Activated naive CD4-positive, alpha-beta T cell treated with Interleukin-2 at 50 U/mL for 16 hours (primary cell): Measurements from ENCODE around the gene PSMD6.

Experiments used
- DNase-seq: peaks from one replicate; pipeline ENCODE4 v3.0.0-alpha.2; 2020

The PSMD6 gene

DNA sequence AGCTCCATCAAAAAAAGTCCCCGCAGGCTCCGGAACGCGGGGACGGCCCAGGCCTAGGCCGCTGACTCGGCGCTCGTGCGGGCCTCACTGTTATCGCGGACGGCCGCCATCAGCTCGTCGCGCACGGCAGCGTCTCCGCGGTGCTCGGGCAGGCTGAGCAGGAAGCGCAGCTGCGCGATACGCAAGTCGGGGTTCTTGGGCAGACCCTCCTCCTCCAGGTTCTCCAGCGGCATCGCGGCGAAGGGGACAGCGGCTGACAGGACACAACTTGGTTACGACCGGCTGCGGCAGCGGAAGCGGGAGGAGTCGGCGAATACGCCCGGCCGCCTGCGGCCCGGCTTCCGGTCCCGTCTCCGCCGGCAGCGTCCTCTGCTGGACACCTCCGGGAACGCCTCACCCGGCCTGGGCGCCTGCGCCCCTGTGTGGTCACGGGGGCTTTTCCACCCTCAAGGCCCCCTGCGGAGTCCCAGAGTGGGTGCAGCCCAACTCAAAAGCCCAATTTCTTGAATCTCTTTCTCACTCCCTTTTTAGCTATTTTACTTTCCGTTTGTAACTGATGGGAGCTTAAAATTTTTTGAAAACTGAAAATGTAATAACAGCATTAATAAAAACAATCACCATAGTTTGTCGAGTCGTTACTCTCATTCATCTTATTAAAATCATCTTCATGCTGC, at the start of gene PSMD6:
Gene PSMD6, minus strand, starts transcription at position 308 of the 674 bp plus-strand sequence. Its CDS starts 75 bp downstream, at position 233.
- DNase-seq: peak; percentile 95

GRCh38 chr3:64072126-64072525, 48.8 kb upstream of the PSMD6 start:
- no peak for DNase-seq

- DNase-seq: no peak
Observed at GRCh38 chr3:64070704-64071103, 47.4 kb upstream of the PSMD6 start.

- no peak for DNase-seq
Observed at GRCh38 chr3:64067506-64068346, 44.4 kb upstream of the PSMD6 start.

- no peak for DNase-seq
Observed at GRCh38 chr3:64064804-64065203, 41.5 kb upstream of the PSMD6 start.

GRCh38 chr3:64063983-64064438, 40.7 kb upstream of the PSMD6 start:
- no peak for DNase-seq

GRCh38 chr3:64063207-64063982, 40.1 kb upstream of the PSMD6 start:
- no peak for DNase-seq

GRCh38 chr3:64061628-64062027, 38.3 kb upstream of the PSMD6 start:
- DNase-seq: no peak

- DNase-seq: no peak
Observed at GRCh38 chr3:64059484-64060175, 36.3 kb upstream of the PSMD6 start.

GRCh38 chr3:64058566-64058965, 35.3 kb upstream of the PSMD6 start:
- DNase-seq: no peak

GRCh38 chr3:64057231-64057630, 33.9 kb upstream of the PSMD6 start:
- DNase-seq: no peak

DNA sequence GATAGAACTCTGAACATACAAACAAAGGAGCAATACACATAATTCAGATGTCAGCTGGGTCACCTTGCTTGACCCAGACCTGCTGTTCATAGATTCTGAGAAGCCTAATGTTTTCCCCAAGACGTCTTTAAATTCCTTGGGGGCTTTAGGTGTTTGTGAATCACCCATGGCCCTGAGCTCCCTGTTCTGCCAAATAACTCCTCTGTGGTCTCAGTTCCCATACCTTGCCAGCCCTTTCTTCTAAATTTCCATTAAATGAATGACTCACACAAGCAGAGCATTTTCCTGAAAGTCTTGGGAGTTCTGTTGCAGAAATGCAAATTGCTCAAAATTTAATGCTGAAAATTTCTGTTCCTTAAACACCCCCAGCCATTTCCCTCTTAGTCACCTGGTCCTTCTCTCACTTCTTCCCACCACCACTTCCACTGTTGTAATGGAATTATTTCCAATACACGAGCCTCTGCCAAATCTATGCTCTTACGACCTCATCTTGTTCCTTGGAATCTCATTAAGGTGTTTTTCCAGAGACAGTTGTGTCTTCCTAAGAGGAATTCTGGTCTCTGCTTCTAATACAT, 33.4 kb upstream of the PSMD6 start:
- DNase-seq: no peak

DNA sequence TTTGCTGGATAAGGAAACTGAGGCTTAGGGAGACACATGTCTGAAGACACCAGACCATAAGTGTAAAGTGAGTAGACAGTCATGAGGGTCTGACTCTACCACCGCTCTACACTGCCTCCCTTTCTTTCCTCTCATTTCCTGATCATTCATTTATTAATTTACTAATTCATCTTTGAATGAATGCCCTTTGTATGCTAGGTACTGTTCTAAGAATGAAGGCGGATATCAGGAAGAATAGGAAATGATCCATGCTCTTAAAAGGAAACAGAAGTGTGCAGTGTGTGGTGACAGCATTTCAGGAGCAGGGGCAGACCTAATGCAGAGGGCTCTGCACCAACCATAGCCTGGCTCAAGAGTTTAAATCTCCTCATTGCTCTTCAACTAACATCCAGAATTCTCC, 31.8 kb upstream of the PSMD6 start:
- no peak for DNase-seq

DNA sequence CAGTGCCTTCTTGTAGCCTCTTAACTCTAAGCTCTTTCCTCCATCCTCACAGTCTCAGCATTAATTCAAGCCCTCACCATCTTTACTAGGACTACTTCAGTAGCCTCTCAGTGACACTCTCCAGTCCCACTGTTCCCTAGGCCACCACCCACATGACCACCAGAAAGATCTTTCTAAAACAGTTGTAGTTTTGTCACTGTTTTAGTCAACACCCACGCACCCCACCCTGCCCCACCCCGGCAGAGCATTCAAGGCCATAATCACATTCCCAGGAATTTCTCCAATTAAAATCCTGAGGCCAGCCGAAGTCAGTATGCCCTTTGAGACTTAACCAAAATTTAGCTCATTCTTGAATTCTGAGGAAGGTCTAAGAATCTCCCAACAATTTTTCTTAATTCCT, 31.2 kb upstream of the PSMD6 start:
- no peak for DNase-seq

GRCh38 chr3:64053581-64053980, 30.3 kb upstream of the PSMD6 start:
- no peak for DNase-seq

GRCh38 chr3:64053117-64053516, 29.8 kb upstream of the PSMD6 start:
- no peak for DNase-seq

DNA sequence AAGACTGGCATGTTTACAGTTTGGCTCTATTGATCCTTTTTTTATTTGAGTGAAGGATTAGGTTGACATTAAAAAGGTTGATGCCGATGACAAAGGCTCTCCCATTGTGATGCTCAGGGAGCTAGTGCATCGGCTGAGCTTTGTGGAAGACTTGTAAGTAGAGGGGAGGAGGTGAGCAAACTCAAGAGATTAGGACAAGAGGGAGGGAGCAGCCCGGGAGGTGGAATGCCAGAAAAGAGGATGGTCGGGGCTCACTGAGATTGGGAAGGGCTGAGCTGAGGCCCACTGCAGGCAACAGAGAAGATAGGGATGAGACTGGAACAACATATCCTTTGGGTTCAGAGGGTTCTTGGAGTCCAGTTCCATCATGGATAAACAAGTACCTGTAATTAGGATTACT, 26.5 kb upstream of the PSMD6 start:
- DNase-seq: no peak

DNA sequence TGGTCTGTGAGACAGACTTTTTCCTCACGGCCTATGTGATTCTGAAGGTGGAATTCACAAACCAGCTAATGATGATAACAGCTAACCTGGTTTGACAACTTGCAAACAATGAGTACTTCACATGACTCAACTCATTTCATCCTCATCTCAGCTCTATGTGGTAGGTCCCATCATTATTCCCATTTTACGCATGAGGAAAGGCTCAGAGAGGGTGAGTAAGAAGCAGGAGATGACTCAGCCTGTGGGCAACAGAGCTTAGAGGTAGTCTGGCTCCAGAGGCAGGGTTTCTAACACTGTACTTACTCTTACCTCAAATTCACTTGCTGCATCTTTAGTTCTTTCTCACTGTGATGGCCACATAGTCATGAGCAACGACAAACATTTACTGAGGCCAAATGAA, 25.8 kb upstream of the PSMD6 start:
- no peak for DNase-seq

DNA sequence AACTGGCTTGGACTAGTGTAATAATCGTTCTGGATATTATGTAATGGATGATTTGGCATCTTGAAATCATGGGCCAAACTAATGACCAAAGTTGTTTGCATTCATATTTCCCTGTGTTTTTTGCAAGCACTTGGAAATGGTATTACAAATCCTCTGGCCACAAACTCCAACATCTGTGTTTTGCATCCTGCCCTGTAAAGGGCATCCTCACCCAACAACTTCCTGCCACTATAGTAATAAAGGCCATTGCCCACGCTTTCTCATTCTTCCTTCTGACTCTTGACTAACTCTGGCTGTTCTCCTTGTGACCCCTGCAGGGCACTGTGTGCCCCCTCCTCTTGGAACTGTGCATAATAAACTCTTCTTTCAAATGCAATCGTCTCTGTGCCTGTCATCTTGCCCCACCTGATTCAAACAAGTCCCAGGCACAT, 25.4 kb upstream of the PSMD6 start:
- DNase-seq: no peak

DNA sequence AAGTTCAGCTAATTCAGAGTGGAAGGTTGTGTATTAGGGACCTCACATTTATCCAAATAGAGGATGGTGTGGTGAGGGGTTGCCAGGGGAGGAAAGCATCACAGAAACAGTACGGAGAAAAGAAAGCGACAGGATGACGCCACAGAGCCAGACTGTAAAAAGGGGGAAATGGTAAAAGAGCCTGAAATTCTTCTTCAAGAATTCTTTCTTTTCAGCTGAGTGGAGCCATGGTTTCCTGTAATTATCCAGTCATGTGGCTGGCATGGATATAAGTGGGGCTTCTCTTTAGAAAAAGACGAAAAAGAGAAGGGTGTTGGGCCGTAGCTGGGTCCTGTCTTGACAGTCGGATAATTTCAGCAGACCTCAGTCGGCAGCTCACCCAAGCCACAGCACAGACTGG, 24.5 kb upstream of the PSMD6 start:
- no peak for DNase-seq

DNA sequence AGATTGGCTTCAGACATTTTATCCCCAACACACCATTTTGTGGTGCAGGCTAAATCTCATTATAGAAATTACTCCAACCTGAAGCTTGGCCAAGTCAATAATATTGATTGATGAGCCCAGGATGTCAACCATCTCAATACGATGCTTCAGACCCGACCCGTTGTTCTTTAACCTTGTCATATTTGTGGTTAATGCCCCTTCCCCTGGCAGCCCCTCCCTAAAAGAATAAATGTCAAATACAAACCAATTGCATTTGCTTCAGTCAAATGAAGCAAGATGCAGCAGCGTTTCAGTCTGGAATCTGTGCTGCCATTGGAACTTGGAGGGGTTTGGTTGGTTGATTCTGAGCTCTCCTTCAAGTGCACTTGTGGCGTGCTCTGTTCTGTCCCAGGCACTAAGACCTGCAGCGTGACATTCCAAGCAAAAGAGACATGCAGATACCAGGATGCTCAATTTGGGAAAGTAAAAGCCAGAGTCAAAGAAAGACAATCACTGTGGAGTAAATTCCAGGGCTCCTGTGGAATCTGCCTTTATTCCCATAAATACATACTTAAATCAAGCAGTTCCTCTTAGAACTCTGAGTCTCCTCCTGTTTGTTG, 23.8 kb upstream of the PSMD6 start:
- no peak for DNase-seq

DNA sequence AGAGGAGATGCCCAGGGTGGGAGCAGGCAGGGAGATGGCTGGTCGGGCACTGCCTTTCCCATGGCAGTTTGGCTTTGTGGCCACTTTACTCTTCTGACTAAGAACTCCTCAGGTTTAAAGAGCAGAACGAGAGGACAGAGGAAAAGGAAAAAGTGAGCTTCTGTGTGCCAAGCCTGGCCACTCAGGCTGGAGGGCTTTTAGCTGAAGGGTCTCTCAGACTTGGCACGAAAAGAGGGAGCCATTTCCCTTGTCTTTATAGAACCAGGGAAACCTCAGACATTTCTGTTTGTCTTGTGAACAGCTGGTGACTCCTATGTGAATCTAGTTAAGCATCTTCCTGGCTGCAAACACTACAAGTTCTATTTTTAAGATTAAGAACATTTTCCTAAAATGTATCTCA, 23.3 kb upstream of the PSMD6 start:
- DNase-seq: no peak
